Measurements from ENCODE around the gene OPTC.
"Not testable (repeated sequence)": the region's sequence is repeated elsewhere in the genome, so short reads cannot be mapped to it uniquely, and the experiment has no call there.

The OPTC gene

GRCh38 chr1:203493901-203494300 lies at the start of gene OPTC:
Gene OPTC (plus strand): TSS chr1:203494153. CDS start chr1:203496006, 1,853 bp downstream.
- DNase-seq = no peak

- DNase-seq = no peak
These were observed 49.8 kb upstream of the OPTC start for GRCh38 chr1:203444171-203444576.

- DNase-seq = no peak
These were observed 46.8 kb upstream of the OPTC start for GRCh38 chr1:203447151-203447550.

- DNase-seq = not testable (repeated sequence)
These were observed 46.4 kb upstream of the OPTC start for GRCh38 chr1:203447598-203447997.

GRCh38 chr1:203448521-203449061 lies 45.4 kb upstream of the OPTC start:
- DNase-seq = no peak

- no peak for DNase-seq
These were observed 44.0 kb upstream of the OPTC start for GRCh38 chr1:203450001-203450400.

GRCh38 chr1:203450479-203451149 lies 43.3 kb upstream of the OPTC start:
- no peak for DNase-seq

- no peak for DNase-seq
These were observed 41.8 kb upstream of the OPTC start for GRCh38 chr1:203451836-203452784.

GRCh38 chr1:203453016-203453415 lies 40.9 kb upstream of the OPTC start:
- DNase-seq = no peak

- no peak for DNase-seq
These were observed 40.3 kb upstream of the OPTC start for GRCh38 chr1:203453616-203454015.

GRCh38 chr1:203454986-203455471 lies 38.9 kb upstream of the OPTC start:
- DNase-seq = no peak

GRCh38 chr1:203455706-203456105 lies 38.2 kb upstream of the OPTC start:
- no peak for DNase-seq

- DNase-seq = no peak
These were observed 37.4 kb upstream of the OPTC start for GRCh38 chr1:203456577-203456976.

- no peak for DNase-seq
These were observed 35.9 kb upstream of the OPTC start for GRCh38 chr1:203458078-203458477.

GRCh38 chr1:203459671-203460201 lies 34.2 kb upstream of the OPTC start:
- DNase-seq = no peak

GRCh38 chr1:203461717-203462116 lies 32.2 kb upstream of the OPTC start:
- no peak for DNase-seq

- no peak for DNase-seq
These were observed 31.8 kb upstream of the OPTC start for GRCh38 chr1:203462143-203462542.

- DNase-seq = no peak
These were observed 31.1 kb upstream of the OPTC start for GRCh38 chr1:203462878-203463277.

- no peak for DNase-seq
These were observed 30.4 kb upstream of the OPTC start for GRCh38 chr1:203463469-203464062.

GRCh38 chr1:203464226-203464625 lies 29.7 kb upstream of the OPTC start:
- DNase-seq = no peak

- DNase-seq = no peak
These were observed 29.2 kb upstream of the OPTC start for GRCh38 chr1:203464743-203465142.

- DNase-seq = no peak
These were observed 28.7 kb upstream of the OPTC start for GRCh38 chr1:203465146-203465798.
